SK-N-MC (cell line): Measurements from ENCODE around the gene DNAH8.

ENCODE experiments used
- DNase-seq: peaks from one replicate; pipeline ENCODE4 v3.0.0-alpha.2; 2011; ENCODE audit warnings: low read depth, low spot score
- H3K27ac ChIP-seq: fragments of 200-600 bp; sonication (generic); 2 replicates; pipeline ENCODE4 v1.5.1; 2016; ENCODE audit warnings: mixed run types
- H3K36me3 ChIP-seq: fragments of 200-600 bp; sonication (generic); 2 replicates; pipeline ENCODE4 v1.6.1; 2017; ENCODE audit warnings: antibody characterized with exemption, low read length, mixed read lengths; ENCODE audit not compliant: insufficient read depth
- H3K4me3 ChIP-seq: fragments of 200-600 bp; sonication (generic); 2 replicates; pipeline ENCODE4 v1.5.1; 2016
- H3K9ac ChIP-seq: fragments of 200-600 bp; sonication (generic); 2 replicates; pipeline ENCODE4 v1.8.0; 2017; ENCODE audit warnings: mixed run types, mixed read lengths; ENCODE audit not compliant: insufficient read length
- H3K9me3 ChIP-seq: fragments of 200-600 bp; sonication (generic); 2 replicates; pipeline ENCODE4 v1.6.1; 2017; ENCODE audit warnings: low read depth, mild to moderate bottlenecking, antibody characterized with exemption, low read length, moderate library complexity, mixed read lengths
- EZH2 ChIP-seq: fragments of 200-600 bp; sonication (generic); IDR thresholded peaks from one replicate; pipeline ENCODE4 v1.6.1; 2017; ENCODE audit warnings: antibody characterized with exemption
- FOXP2 ChIP-seq: optimal IDR thresholded peaks from 2 replicates; pipeline ENCODE3; 2011; ENCODE audit warnings: mild to moderate bottlenecking, moderate library complexity; ENCODE audit not compliant: insufficient read depth; ENCODE audit errors: extremely low read length, control extremely low read depth
- POLR2AphosphoS5 ChIP-seq: IDR thresholded peaks from 2 replicates; pipeline ENCODE4 v1.6.1; 2012; ENCODE audit warnings: mild to moderate bottlenecking, low read depth, low read length, borderline replicate concordance

Gene DNAH8

DNA sequence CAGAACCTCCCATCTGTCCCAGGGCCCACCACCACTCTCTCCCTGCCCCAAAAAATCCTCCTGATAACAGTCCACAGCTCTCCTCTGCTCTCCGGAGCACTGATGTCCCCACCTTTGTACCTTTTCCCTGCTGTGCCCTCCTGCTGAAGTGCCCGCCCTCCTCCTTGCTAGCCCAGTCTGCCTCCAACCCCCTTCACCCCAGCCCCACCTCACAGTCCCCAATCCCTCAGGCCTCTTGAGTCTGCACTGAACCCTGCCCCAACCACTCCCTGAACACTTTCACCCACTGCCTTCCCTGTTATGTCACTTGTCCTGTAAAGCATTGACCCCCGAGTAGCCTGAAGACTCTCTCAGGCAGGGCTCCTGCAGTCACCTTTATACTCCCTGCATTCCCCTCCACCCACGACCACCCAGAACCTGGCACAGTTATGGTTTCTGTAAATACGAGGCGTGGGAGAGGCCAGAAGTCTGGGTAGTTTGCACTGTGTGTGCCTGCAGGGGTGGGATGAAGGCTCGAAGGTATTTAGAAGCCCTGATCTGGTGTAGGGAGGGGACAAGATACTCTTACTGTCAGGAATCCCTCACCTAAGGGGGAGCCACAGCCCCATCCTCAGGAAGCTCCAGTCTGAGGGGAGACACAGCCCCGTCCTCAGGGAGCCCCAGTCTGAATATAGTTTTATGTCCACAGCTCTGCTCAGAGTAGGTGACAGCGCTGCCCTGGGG lies 338.9 kb downstream of the DNAH8 start:
- Histone ChIP-seq H3K9ac (no peak overlapping the region), H3K36me3 (no peaks in the 10 kb centered on the region), H3K27ac (no peak overlapping the region), H3K4me3 (no peak overlapping the region), H3K9me3 (no peaks in the 10 kb centered on the region)
- no peak for TF ChIP-seq EZH2
- no peak for TF ChIP-seq FOXP2
- no peak for TF ChIP-seq POLR2AphosphoS5
- no peak for DNase-seq

DNA sequence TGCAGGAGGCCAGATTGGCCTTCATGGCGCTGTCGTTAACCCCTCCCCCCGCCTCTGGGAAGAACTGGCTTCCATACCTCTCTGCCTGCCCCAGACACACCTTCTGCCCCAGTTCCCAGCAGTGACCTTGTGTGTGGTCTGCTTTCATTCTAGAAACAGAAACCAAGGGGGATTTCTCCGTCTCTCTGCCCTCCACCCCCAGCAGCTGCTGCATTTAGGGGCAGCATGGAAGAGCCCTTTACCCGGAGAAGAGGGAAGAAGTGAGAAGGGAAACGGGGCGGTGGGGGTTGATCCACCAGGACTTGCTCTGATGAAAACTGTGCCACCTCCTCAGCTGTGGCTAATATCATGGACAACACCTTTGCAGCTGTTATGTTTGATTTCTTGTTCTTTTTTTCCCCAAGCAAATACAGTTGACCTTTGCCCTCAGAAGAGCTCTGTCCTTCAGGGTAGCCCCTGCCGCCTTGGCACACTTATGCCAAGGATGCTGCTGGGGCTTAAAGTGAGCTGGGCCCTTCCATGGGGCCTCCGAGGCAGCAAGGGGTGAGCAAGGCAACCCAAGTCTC lies 339.5 kb downstream of the DNAH8 start:
- Histone ChIP-seq H3K36me3 (no peaks in the 10 kb centered on the region), H3K9me3 (no peaks in the 10 kb centered on the region), H3K9ac (no peak overlapping the region), H3K4me3 (no peak overlapping the region), H3K27ac (no peak overlapping the region)
- no peak for DNase-seq
- TF ChIP-seq POLR2AphosphoS5 (no peak), FOXP2 (no peak), EZH2 (no peak)

DNA sequence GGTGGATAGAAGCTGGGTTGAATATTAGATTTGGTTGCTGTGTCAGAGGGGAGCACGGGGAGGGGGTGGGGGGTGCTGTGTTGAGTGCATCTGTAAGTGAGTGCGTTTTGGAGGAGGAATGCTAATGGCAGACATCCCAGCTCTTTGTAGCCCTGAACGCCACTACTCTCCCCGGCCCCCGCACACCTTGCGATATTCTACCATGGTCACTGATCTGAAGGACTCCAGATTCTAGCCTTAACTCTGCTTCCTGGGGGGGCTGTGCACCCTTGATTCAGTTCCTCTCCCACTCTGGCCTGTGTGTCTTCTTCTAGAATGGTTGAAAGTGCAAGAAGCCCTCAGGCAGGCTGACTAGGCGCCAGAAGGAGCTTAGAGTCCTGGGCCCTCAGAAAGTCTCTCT lies 340.6 kb downstream of the DNAH8 start:
- no peak for TF ChIP-seq POLR2AphosphoS5
- TF ChIP-seq FOXP2: no peak
- TF ChIP-seq EZH2: no peak

DNA sequence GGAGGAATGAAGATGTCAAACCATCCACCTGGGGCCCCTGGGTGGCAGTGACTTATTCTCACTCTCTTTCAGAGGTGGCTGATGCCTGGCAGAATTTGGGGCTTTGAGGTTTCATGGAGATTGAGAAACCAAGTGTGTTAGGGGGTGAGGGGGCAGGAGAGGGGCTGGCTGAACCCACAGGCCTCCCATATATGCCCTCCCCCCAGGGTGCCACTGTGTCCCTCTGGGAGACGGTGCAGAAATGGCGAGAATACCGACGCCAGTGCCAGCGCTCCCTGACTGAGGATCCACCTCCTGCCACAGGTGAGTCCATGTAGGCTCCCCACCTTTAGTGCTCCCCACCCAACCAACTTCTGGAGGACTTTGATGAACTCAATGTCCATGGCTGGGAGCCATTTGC lies 341.1 kb downstream of the DNAH8 start:
- no peak overlapping the region for H3K4me3 ChIP-seq
- no peak for TF ChIP-seq EZH2
- TF ChIP-seq FOXP2: no peak
- TF ChIP-seq POLR2AphosphoS5: no peak
- H3K27ac ChIP-seq: no peak overlapping the region
- no peaks in the 10 kb centered on the region for H3K9me3 ChIP-seq
- no peak for DNase-seq
- no peaks in the 10 kb centered on the region for H3K36me3 ChIP-seq
- no peak overlapping the region for H3K9ac ChIP-seq

More for the DNA sequence above, 340.6 kb downstream of the DNAH8 start:
- H3K9ac ChIP-seq: no peak overlapping the region
- DNase-seq: no peak
- H3K27ac ChIP-seq: no peak overlapping the region
- H3K9me3 ChIP-seq: no peaks in the 10 kb centered on the region
- H3K36me3 ChIP-seq: no peaks in the 10 kb centered on the region
- no peak overlapping the region for H3K4me3 ChIP-seq

DNA sequence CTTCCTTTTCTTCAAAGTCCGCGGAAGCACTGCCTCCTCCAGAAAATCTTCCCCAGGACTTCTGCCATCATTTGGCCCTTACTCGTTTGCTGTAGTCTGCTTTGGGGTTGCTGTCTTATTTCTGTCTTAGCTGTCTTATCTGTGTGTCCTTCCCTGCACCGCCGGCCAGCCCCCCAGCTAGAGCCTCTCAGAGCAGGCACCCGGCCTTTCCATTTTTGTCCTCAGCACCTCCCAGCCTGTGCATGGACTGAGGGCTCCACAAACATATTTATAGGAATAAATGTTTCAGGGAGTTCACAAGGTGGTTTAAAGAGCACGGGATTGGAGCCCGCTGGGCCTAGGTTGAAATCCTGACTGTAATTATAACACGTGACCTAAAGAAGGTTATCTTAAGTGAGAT lies 341.6 kb downstream of the DNAH8 start:
- no peaks in the 10 kb centered on the region for H3K9me3 ChIP-seq

DNA sequence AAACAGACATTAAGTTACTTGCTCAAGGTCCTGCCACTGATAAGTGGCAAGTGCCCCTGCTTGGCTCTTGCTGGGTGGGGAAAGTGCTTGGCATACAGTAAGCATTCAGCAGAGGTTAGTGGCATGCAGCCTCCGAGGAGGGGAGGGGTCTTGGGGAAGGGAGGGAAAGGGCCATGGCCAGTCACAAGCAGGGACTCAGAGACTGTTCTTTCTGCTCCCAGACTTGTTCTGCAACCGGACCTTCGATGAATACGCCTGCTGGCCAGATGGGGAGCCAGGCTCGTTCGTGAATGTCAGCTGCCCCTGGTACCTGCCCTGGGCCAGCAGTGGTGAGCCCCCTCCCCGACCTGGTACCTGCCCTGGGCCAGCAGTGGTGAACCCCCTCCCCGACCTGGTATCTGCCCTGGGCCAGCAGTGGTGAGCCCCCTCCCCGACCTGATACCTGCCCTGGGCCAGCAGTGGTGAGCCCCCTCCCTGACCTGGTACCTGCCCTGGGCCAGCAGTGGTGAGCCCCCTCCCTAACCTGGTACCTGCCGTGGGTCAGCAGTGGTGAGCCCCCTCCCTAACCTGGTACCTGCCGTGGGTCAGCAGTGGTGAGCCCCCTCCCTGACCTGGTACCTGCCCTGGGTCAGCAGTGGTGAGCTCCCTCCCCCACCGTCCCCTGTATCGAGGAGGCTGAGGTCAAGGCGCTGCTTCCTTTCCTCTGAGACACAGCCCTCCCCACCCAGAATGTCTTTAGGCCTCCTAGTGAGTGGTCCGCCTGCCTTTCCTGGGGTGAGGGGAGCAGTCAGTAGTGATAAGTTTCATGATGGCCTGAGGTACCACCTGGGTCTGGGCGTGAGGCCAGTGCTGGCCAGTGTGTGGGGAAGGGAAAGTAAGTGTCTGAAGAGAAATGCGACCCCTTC lies 342.4 kb downstream of the DNAH8 start:
- no peak for DNase-seq
- Histone ChIP-seq H3K9ac (no peak overlapping the region), H3K36me3 (no peaks in the 10 kb centered on the region), H3K9me3 (no peaks in the 10 kb centered on the region), H3K4me3 (no peak overlapping the region), H3K27ac (no peak overlapping the region)
- no peak for TF ChIP-seq POLR2AphosphoS5
- no peak for TF ChIP-seq EZH2
- TF ChIP-seq FOXP2: no peak

More for the DNA sequence above, 341.6 kb downstream of the DNAH8 start:
- no peaks in the 10 kb centered on the region for H3K36me3 ChIP-seq
- no peak for DNase-seq
- no peak for TF ChIP-seq EZH2
- no peak for TF ChIP-seq POLR2AphosphoS5
- no peak for TF ChIP-seq FOXP2
- no peak overlapping the region for H3K27ac ChIP-seq
- H3K4me3 ChIP-seq: no peak overlapping the region
- no peak overlapping the region for H3K9ac ChIP-seq

DNA sequence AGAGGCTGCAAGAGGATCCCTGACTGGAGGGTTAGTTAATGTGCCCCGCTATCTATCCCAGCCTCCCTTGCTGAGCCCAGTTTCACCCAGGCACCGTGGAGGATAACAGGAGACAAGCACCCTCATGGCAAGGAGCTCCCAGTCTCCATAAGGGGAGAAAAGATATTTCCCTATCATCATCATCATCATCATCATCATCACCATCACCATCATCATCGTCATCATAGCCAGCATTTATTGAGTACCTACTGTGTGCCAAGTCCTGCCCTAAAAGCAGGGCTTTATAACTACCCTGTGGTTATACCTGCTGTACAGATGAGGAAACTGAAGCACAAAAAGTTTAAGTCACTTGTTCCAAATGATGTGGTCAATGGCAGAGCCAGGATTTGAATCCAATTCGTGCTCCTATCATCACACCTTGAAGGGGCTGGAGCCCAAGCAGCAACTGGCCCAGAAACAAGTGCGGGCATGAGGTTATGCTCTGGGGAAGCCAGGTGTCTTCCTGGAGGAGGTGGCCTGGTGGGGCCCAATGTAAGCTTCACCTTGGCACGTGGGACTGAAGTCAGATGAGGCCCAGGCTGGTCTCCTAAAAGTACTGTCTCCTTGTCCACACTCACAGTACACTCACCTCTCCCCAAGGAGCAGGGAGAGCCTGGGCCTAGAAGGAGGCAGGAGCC lies 343.5 kb downstream of the DNAH8 start:
- DNase-seq: no peak
- TF ChIP-seq FOXP2 (no peak), EZH2 (no peak), POLR2AphosphoS5 (no peak)
- H3K27ac ChIP-seq: no peak overlapping the region

More for the DNA sequence above, 343.5 kb downstream of the DNAH8 start:
- H3K36me3 ChIP-seq: no peaks in the 10 kb centered on the region
- H3K4me3 ChIP-seq: no peak overlapping the region
- no peak overlapping the region for H3K9ac ChIP-seq
- no peaks in the 10 kb centered on the region for H3K9me3 ChIP-seq
